Measurements from ENCODE around the gene CPSF3.

- TF ChIP-seq YBX1 (IDR thresholded peaks at IDR 0.05): no peak
- no peak for TF ChIP-seq SMC3 (conservative IDR thresholded peaks at IDR 0.05; ENCODE audit: insufficient read depth, low read depth, low read length)
- no peak for TF ChIP-seq EGR1 (conservative IDR thresholded peaks at IDR 0.05)
- TF ChIP-seq TFAP4 (CRISPR knock-in tag; IDR thresholded peaks at IDR 0.05; ENCODE audit: borderline replicate concordance): no peak
- no peak for TF ChIP-seq CTBP1 (IDR thresholded peaks at IDR 0.05; ENCODE audit: borderline replicate concordance)
- TF ChIP-seq CBFB (CRISPR knock-in tag; IDR thresholded peaks at IDR 0.05): no peak
- no peak for TF ChIP-seq ZBTB1 (CRISPR knock-in tag; IDR thresholded peaks at IDR 0.05; ENCODE audit: borderline replicate concordance, low read depth)
- TF ChIP-seq FOXJ3 (CRISPR knock-in tag; IDR thresholded peaks at IDR 0.05): no peak
Observed at GRCh38 chr2:9493478-9493877, 70.0 kb downstream of the CPSF3 start.
